Medulla oblongata (tissue), 1 donor: ENCODE results near the gene ALDOB.

Source experiments
- DNase-seq: peaks from one replicate; pipeline ENCODE4 v3.0.0-alpha.2; 2015; ENCODE audit errors: extremely low spot score

Gene ALDOB

GRCh38 chr9:101455656-101456240 is 20.2 kb upstream of the ALDOB start:
- DNase-seq = no peak

DNA sequence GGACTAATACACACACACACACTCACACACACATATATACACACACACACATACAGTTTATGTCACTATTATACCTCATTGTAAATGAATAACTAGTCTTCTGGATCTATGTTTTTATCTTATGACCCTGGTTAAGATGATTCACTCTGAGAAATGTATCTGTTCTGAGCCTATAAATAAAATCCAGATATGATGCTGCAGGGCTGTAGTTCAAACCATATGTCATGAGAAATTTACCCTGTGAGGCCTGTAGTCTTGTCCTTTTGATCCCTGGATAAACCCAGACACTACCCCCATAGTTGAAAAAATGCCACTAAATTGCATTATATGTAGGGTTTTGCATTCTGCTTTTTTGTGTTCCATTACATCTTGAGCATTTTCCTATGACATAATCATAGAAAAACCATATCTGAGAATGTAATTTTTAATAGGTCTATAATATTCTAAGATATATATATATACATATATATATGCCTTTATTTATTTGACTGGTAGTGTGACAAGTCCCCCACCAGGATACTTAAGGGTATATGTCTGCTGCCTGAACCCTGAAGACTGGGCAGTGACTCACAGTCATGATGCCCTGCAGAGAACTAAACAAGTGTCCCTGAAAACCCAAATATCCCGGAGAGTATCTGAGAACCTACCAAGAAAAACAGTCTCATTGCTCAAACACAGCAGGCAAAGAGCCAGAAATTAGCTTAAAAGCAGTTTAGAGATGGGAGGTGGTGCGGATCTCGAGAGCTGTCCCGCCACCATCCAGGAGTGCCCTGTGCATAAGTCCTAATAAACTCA is 18.4 kb upstream of the ALDOB start:
- DNase-seq = no peak

DNA sequence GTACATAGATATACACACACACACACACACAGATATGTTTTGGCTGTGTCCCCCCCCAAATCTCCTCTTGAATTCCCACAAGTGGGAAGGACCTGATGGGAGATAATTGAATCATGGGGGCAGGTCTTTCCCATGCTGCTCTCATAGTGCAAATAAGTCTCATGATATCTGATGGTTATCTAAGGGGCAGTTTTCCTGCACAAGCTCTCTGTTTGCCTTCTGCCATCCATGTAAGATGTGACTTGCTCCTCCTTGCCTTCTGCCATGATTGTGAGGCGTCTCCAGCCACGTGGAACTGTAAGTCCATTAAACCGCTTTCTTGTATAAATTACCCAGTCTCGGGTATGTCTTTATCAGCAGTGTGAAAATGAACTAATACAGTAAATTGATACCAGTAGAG is 15.9 kb upstream of the ALDOB start:
- no peak for DNase-seq

GRCh38 chr9:101450931-101451330 is 15.4 kb upstream of the ALDOB start:
- no peak for DNase-seq

DNA sequence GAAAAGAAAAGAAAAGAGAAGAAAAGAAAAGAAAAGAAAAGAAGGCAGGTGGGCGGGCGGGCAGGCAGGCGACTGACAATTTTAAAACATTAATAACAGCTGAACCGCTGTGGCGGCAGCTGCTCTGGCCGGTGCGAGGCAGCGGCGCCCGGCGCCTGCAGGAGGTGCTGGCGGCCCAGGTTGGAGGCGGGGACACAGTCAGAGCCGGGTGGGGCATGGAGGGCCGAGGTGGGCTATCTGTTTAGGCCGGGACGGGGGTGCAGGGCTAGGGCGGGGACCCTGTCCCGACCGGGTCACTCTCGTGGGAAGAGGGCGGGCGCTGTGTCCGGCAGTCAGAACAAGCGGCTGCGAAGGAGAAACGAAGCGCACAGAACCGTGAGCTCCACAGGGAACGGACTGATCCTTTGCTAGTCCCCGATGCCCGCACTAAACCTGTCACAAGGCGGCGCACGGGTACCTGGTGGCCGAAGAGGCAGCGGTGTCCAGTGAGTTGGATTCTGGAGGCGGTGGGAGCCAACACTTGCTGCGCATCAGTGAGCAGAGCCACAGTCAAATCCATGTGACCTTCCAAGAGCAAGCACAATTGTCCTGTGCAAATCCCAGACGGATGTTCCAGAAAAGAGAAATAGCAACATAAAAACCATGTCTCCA is 13.6 kb upstream of the ALDOB start:
- DNase-seq = peak; percentile 71

- no peak for DNase-seq
Observed at GRCh38 chr9:101448680-101449070, 13.1 kb upstream of the ALDOB start.

GRCh38 chr9:101446732-101447131 is 11.2 kb upstream of the ALDOB start:
- no peak for DNase-seq

- peak; percentile 57 for DNase-seq
Observed at GRCh38 chr9:101445353-101446029, 9.9 kb upstream of the ALDOB start.

DNA sequence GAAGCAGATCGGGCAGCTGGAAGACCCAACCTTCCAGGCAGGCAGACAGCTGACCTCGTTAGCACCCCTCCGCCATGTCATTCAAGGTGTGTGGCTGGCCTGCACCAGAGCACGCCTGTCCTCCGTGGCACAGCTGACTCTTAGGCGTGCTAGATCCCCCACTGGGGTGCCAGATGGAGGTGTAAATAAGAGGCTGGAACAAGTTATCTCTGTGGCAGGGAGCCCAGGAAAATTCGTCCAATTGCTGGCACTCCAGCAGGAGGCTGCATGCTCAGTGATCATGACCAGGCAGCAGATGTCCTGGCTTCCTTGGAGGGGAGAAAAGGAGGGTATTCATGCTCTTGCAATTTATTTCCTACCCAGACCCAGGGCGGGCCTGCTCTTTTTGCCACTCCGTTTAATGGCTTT is 7.8 kb upstream of the ALDOB start:
- DNase-seq = peak; percentile 25

DNA sequence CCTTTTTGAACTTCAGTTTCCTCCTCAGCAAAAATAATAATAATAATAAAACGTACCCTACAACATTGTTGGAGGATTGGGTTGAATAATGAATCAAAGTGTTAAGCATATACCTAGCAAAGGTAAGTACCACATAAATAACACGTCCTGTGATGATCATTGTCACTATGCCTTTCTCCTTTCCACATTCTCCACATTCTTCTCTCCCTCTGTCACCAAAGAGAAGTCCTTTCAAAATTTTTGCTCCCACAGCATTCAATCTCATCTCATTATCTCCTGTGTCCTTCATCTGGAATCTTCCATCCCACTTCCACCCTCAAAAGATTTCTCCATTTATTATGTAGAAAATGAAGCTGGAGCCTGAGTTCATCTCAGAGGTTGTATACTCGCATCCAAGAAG is 7.2 kb upstream of the ALDOB start:
- no peak for DNase-seq

DNA sequence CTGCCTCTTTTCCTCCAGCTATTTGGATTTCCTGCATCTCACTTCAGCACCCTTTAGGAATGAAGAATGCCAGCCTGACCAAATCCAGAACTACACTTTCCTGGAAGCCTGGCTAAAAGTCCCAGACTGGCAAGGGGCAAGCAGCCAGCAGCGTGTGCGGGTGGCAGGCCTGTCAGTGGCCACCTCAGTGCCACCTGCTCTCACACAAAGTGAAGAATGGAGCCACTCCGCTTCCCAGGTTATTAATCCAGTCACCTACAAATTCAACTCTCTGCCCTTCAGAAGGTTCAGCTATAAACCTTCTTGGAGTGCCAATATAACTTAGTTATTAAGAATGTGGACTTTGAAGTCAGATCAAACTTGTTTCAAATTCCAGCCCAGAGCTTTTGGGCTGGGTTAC is 6.7 kb upstream of the ALDOB start:
- DNase-seq = no peak

GRCh38 chr9:101440714-101441230 is 5.2 kb upstream of the ALDOB start:
- DNase-seq = no peak

GRCh38 chr9:101438523-101438922 is 2.9 kb upstream of the ALDOB start:
- no peak for DNase-seq

- DNase-seq = no peak
Observed at GRCh38 chr9:101437806-101438232, 2.2 kb upstream of the ALDOB start.

GRCh38 chr9:101434998-101435397 is 576 bp downstream of the ALDOB start:
- DNase-seq = no peak

DNA sequence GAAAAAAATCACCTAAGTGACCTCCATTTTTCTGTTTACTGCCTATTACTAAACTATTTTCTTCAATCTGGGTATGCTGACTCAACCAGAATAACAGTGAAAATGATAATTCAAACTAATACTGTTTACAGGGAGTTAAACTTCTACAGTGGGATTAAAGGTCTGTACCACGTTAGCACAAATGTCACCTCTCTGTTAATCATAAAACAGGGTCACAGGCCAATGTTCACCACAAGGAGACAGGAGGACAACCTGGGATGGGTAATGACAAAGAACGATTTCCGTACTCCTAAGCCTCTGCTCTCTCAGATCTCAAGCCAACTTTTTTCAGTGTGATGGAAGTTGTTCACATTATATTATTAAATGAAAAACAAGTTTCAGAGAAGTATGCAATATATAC is 2.3 kb downstream of the ALDOB start:
- DNase-seq = no peak

- no peak for DNase-seq
Observed at GRCh38 chr9:101432740-101433139, 2.8 kb downstream of the ALDOB start.

GRCh38 chr9:101432171-101432570 is 3.4 kb downstream of the ALDOB start:
- no peak for DNase-seq

DNA sequence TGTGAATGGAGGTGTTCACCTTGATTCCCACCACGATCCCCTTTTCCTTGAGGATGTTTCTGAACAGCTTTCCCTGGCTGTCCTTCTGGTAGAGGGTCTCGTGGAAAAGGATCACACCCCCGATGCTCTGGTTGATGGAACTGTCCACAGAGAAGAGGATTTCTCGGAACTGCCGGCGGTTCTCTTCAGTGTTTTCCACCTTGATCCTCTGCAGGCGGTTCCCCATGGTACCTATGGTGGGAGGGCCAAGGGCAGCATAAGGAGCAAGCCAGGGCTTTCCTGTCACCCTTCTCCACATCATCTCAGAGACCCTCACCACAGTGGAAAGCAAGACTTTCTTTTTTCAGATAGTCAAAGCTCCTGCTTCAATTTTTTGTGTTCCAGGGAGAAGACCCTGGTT is 5.8 kb downstream of the ALDOB start:
- DNase-seq = no peak

GRCh38 chr9:101428909-101429308 is 6.7 kb downstream of the ALDOB start:
- no peak for DNase-seq

GRCh38 chr9:101427957-101428655 is 7.5 kb downstream of the ALDOB start:
- DNase-seq = no peak

DNA sequence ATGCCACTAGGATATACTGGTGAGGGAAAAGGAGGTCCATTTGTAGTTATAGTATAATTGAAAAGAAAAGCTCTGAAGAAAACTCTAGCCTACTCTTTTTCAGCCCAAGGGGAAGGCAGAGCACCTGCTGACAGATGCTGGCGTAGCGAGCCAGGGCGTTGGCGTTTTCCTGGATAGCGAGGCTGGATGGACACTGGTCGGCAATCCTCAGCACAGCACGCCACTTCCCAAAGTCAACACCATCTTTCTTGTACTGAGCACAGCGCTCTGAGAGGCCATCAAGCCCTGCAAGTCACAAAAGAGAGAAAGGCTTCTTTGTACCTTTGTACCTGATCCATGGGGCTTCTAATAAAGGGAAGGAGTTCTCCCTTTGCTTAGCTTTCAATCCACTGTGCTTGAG is 8.2 kb downstream of the ALDOB start:
- no peak for DNase-seq
